GM10847 (cell line): ENCODE data around the gene OR1J2.

Experiments
- POLR2A ChIP-seq: IDR thresholded peaks from 2 replicates; pipeline ENCODE4 v1.6.1; 2011; ENCODE audit not compliant: insufficient read length; ENCODE audit errors: extremely low read depth

OR1J2 gene, protein sequence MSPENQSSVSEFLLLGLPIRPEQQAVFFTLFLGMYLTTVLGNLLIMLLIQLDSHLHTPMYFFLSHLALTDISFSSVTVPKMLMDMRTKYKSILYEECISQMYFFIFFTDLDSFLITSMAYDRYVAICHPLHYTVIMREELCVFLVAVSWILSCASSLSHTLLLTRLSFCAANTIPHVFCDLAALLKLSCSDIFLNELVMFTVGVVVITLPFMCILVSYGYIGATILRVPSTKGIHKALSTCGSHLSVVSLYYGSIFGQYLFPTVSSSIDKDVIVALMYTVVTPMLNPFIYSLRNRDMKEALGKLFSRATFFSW

GRCh38 chr9:122510502-122510901, at the start of gene OR1J2:
Gene OR1J2 (plus strand): TSS chr9:122510802. CDS start chr9:122510802, 0 bp downstream.
- no peak for TF ChIP-seq POLR2A

GRCh38 chr9:122463828-122464632, 46.6 kb upstream of the OR1J2 start:
- TF ChIP-seq POLR2A = no peak

- no peak for TF ChIP-seq POLR2A
Measured at GRCh38 chr9:122464633-122465567, 45.7 kb upstream of the OR1J2 start.

DNA sequence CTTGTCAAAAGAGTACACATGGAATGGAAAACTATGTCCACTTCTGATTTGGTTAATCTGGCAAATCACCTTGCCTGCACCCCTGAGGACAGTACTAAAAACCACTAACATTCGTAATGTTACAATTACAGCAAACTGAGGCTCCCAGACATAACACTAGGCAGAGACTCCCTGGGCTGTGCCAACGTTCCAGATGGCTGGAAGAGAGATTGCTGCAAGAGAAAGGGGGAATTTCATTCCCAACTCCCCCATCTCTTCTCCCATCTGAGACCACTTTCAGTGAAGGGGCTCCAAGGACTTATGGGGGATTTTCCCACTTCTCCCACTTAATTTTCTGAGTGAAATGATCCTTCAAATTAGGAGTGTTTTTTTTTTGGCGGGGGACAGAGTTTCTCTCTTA, 44.1 kb upstream of the OR1J2 start:
- no peak for TF ChIP-seq POLR2A

DNA sequence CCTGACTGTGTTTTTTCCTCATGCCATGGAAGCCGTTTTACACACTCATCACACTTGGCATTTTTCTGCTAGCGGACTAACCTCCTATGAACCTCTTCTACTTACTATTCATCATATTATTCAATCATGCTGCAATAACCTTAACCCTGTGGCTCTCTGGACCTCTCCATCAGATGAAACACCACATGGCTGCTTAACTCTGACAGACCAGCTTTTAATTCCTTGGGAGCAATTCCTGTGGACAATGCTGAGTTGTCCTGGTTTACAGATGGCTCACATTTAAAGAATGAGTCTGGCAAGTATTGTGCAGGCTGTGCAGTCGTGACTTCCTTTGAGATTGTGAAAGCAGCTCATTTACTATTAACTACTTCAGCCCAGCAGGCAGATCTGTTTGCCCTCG, 41.9 kb upstream of the OR1J2 start:
- no peak for TF ChIP-seq POLR2A

GRCh38 chr9:122474561-122474960, 36.0 kb upstream of the OR1J2 start:
- TF ChIP-seq POLR2A = no peak

DNA sequence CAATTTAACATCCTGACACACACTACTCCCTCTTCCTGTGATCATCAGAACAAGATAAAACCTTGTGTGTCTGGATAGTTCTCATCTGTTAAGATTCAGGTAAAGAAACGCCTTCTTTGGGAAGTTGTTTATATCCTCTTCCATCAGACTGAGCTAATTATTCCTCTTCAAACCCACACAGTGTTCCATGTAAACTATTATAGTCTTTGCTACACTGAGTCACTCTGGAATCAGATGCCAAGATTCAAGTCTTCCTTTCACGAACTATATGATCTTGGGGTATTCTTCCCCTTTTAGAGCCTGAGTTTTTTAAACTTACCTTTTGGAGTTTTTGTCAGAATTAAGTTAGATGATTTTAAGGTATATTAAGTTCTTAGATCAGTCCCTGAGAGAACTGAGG, 34.9 kb upstream of the OR1J2 start:
- TF ChIP-seq POLR2A = no peak

DNA sequence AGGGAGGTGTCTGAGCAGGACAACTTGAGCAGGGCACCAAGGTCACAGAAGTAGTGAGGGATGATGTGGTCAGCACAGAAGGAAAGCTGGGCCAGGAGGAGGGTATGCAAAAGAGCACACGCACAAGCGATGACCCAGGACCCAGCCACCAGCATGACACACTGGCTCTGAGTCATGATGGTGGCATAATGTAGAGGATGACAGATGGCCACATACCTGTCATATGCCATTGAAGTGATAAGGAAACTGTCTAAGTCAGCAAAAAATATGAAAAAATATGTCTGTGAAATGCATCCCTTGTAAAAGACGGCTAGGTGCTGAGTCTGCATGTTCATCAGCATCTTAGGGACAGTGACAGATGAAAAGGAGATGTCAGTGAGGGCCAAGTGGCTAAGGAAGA, 33.3 kb upstream of the OR1J2 start:
- TF ChIP-seq POLR2A = no peak

GRCh38 chr9:122477826-122478225, 32.8 kb upstream of the OR1J2 start, which contains the start of gene OR1J1:
Gene OR1J1 (minus strand): TSS chr9:122477926. CDS start chr9:122477926, 0 bp downstream.
- TF ChIP-seq POLR2A = no peak

DNA sequence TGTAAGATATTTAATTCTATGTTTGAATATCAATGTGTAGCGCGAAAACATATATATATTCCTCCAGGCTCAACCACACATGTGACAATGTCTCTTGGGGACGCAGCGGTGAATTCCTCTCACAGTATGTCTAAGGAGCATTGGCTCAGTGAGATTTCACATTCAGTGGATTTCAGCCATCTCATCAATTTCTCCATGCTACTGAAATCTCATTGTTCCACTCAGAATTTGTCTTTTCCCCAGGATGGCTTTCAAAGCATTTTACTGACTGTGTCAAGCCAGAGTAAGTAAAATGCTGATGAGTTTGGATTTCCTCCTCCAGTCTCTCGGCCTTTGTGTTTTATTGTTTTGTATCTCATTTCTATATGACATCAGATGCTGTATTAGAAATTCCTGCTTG, 31.5 kb upstream of the OR1J2 start:
- no peak for TF ChIP-seq POLR2A

GRCh38 chr9:122498883-122499288, 11.7 kb upstream of the OR1J2 start:
- no peak for TF ChIP-seq POLR2A

GRCh38 chr9:122506964-122507363, 3.6 kb upstream of the OR1J2 start:
- no peak for TF ChIP-seq POLR2A

DNA sequence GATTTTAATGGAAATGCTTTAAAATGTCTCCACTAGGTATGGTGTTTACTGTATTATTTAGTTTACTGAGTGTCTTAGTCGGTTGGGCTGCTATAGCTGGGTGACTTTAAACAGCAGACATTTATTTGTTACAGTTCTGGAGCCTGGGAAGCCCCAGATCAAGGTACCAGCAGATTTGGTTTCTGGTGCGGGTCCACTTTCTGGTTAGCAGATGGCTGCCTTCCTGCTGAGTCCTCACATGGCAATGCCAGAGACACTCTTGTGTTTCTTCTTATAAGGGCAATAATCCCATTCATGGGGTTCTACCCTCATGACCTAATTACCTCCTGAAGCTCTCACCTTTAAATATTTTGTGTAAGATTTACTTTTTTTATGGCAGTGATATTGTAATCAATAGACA, 7.6 kb downstream of the OR1J2 start:
- TF ChIP-seq POLR2A = no peak

DNA sequence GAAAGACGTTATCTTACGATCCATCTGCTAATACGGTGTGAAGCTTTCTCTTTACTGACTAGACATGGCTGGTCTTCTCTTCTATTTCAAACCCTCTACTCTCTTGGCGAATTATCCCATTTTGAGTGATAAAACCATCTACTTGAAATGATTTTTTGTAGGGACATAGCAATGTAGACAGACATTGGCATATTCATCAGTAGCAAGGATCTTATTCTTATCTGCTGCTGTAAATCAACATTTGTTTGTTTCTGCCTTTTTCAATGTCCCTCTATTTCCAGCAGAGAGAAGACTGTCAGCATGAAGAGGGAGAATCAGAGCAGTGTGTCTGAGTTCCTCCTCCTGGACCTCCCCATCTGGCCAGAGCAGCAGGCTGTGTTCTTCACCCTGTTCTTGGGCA, 8.2 kb downstream of the OR1J2 start, which contains the start of gene OR1J4:
Gene OR1J4 (plus strand): TSS at position 301 of the 400 bp plus-strand sequence. CDS start 0 bp downstream, at position 301.
- no peak for TF ChIP-seq POLR2A

DNA sequence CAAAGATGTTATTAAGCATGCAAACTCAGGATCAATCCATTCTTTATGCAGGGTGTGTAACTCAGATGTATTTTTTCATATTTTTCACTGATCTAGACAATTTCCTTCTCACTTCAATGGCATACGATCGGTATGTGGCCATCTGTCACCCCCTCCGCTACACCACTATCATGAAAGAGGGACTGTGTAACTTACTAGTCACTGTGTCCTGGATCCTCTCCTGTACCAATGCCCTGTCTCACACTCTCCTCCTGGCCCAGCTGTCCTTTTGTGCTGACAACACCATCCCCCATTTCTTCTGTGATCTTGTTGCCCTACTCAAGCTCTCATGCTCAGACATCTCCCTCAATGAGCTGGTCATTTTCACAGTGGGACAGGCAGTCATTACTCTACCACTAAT, 8.8 kb downstream of the OR1J2 start:
- TF ChIP-seq POLR2A = no peak

DNA sequence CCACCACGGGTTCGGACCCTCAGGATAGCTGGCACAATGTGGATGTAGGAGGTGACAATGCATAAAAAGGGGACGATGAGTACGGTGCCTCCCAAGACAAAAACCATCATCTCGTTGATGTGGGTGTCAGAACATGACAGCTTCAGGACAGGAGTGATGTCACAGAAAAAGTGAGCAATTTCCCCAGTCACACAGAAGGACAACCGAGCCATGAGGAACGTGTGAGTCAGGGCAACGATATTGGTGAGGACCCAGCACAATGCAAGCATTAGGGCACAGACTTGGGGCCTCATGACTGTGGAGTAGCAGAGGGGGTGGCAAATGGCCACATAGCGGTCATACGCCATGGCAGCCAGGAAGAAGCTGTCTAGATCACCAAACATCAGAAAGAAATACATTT, 16.0 kb downstream of the OR1J2 start:
- no peak for TF ChIP-seq POLR2A

DNA sequence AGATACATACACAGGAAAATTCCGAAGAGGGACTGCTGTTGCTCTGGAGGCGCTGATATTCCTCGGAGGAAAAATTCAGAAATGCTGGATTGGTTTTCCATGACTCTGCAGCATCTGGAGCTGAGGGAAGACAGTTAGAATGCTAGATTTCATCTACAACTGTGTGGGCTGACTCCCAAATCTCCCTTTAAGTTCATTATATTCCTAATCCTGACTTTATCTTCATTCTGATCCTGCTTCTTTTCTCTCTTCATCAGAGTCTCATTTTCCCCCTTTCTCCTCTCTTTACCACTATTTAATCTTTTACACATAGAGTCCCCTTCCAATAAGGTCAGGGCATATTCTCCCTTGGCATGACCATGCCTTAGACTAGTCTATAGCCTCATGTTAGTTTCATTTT, 16.6 kb downstream of the OR1J2 start, which contains the start of gene OR1N1:
Gene OR1N1 (minus strand): TSS at position 101 of the 400 bp plus-strand sequence. CDS start 0 bp downstream, at position 101.
- TF ChIP-seq POLR2A = no peak
